Skin epidermis (tissue), 12 donors: ENCODE results near the gene JMJD4.
A peak's percentile ranks its signal among the peaks of the same experiment; 100 is the strongest.

Experiments used
- H3K27ac ChIP-seq, 21 experiments: fragments of 200-600 bp; sonication (generic) in 11 of 21; one replicate each; pipeline ENCODE4 v1.5.0; 2020; ENCODE audit warnings: mild to moderate bottlenecking in 3 of 21, inconsistent platforms in 2 of 21, moderate library complexity in 2 of 21
- H3K4me3 ChIP-seq, 7 experiments: fragments of 200-600 bp; sonication (generic) in 2 of 7; one replicate each; pipeline ENCODE4 v1.5.0; 2020; ENCODE audit warnings: inconsistent platforms in 2 of 7, mild to moderate bottlenecking in 2 of 7, moderate library complexity in 1 of 7

Gene JMJD4

GRCh38 chr1:227756172-227756959, 21.3 kb upstream of the JMJD4 start:
- no peak overlapping the region for H3K4me3 ChIP-seq
- H3K27ac ChIP-seq = no peak overlapping the region

- Histone ChIP-seq H3K4me3 (no peak overlapping the region), H3K27ac (peak overlapping the region in 1 of 21 experiments; percentile 13)
Measured at GRCh38 chr1:227754958-227755357, 19.9 kb upstream of the JMJD4 start.

- H3K27ac ChIP-seq = peak overlapping the region in 4 of 21 experiments; percentile 13 to 37 (median 24)
- no peak overlapping the region for H3K4me3 ChIP-seq
Measured at GRCh38 chr1:227753999-227754711, 19.1 kb upstream of the JMJD4 start.

- no peak overlapping the region for H3K27ac ChIP-seq
- H3K4me3 ChIP-seq = no peak overlapping the region
Measured at GRCh38 chr1:227749916-227750710, 15.0 kb upstream of the JMJD4 start.

- Histone ChIP-seq H3K4me3 (no peak overlapping the region), H3K27ac (peak overlapping the region in 1 of 21 experiments; percentile 19)
Measured at GRCh38 chr1:227749225-227749624, 14.1 kb upstream of the JMJD4 start.

GRCh38 chr1:227748496-227749182, 13.5 kb upstream of the JMJD4 start:
- no peak overlapping the region for H3K4me3 ChIP-seq
- H3K27ac ChIP-seq = peak overlapping the region in 2 of 21 experiments; percentile 19 to 55

- H3K27ac ChIP-seq = peak overlapping the region in 1 of 21 experiments; percentile 55
- H3K4me3 ChIP-seq = no peak overlapping the region
Measured at GRCh38 chr1:227747948-227748495, 12.9 kb upstream of the JMJD4 start.

- H3K27ac ChIP-seq = no peak overlapping the region
Measured at GRCh38 chr1:227747382-227747781, 12.3 kb upstream of the JMJD4 start.

GRCh38 chr1:227746676-227747075, 11.6 kb upstream of the JMJD4 start:
- no peak overlapping the region for H3K4me3 ChIP-seq
- H3K27ac ChIP-seq = no peak overlapping the region

More at GRCh38 chr1:227747382-227747781, 12.3 kb upstream of the JMJD4 start:
- no peak overlapping the region for H3K4me3 ChIP-seq

- no peak overlapping the region for H3K27ac ChIP-seq
- no peak overlapping the region for H3K4me3 ChIP-seq
Measured at GRCh38 chr1:227745568-227746265, 10.6 kb upstream of the JMJD4 start.

GRCh38 chr1:227744668-227745067, 9.6 kb upstream of the JMJD4 start:
- H3K4me3 ChIP-seq = no peak overlapping the region
- H3K27ac ChIP-seq = no peak overlapping the region

- Histone ChIP-seq H3K4me3 (no peak overlapping the region), H3K27ac (no peak overlapping the region)
Measured at GRCh38 chr1:227742738-227743715, 7.9 kb upstream of the JMJD4 start.

- no peak overlapping the region for H3K27ac ChIP-seq
- no peak overlapping the region for H3K4me3 ChIP-seq
Measured at GRCh38 chr1:227741166-227741870, 6.2 kb upstream of the JMJD4 start.

- Histone ChIP-seq H3K27ac (no peak overlapping the region), H3K4me3 (no peak overlapping the region)
Measured at GRCh38 chr1:227740401-227740960, 5.4 kb upstream of the JMJD4 start.

GRCh38 chr1:227739636-227740035, 4.5 kb upstream of the JMJD4 start:
- Histone ChIP-seq H3K27ac (no peak overlapping the region), H3K4me3 (no peak overlapping the region)

GRCh38 chr1:227738820-227739219, 3.7 kb upstream of the JMJD4 start:
- Histone ChIP-seq H3K27ac (no peak overlapping the region), H3K4me3 (no peak overlapping the region)
